A549 treated with Mapracorat at 1 μM for 4 hours (cell line): Measurements from ENCODE around the gene SLC26A6. TPM values are rescaled to one million over a fixed set of nuclear protein-coding genes. Genes with fewer than 3 reads are reported as not detected.

Experiments used
- total RNA-seq: library from RNA; stranded (reverse); fragments of 200-300 nt; extraction: Qiagen RNA extraction; gene quantifications from 5 replicates; pipeline ENCODE4 v1.2.3, GENCODE V29; 2022

The SLC26A6 gene, protein sequence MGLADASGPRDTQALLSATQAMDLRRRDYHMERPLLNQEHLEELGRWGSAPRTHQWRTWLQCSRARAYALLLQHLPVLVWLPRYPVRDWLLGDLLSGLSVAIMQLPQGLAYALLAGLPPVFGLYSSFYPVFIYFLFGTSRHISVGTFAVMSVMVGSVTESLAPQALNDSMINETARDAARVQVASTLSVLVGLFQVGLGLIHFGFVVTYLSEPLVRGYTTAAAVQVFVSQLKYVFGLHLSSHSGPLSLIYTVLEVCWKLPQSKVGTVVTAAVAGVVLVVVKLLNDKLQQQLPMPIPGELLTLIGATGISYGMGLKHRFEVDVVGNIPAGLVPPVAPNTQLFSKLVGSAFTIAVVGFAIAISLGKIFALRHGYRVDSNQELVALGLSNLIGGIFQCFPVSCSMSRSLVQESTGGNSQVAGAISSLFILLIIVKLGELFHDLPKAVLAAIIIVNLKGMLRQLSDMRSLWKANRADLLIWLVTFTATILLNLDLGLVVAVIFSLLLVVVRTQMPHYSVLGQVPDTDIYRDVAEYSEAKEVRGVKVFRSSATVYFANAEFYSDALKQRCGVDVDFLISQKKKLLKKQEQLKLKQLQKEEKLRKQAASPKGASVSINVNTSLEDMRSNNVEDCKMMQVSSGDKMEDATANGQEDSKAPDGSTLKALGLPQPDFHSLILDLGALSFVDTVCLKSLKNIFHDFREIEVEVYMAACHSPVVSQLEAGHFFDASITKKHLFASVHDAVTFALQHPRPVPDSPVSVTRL
- 12.0 to 18.5 TPM (median 16.8 TPM) in 5 replicates for total RNA-seq

DNA sequence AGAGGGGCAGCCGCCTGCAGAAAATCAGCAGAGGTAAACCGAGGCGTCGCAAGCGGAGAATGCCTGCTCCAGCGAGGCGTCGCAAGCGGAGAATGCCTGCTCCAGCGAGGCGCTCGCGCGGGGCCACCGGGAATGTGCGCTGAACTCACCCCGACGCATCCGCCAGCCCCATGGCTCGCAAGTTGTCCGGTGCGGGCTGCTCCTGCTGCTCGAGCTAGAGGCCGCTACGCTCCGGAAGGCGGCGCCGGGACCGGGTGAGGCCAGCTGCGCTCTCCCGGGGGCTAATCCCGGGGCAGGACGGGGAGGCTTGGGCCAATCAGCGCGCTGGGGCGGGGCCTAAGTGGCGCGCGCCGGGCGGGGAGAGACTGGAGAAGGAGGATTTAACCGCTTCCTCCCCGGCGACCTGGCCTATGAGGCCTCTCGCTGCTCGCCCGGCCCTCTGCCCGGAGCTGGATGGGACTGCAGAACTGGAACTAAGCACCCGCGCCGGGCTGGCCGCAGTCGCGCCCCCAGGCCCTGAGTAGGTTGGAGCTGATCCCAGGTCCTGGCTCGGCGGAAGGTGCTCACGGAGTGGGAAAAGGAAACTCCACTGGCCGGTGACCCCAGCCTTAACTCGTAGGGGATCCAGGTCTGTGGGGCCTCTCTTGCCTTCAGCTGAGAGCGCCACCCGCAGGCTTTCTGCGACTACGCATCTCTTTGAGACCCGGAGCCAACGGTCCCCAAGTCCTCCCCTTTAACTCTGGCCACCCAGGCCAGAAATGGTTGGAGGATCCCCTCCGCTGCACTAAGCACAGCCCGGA is at the start of gene SLC26A6:
Gene SLC26A6, minus strand, starts transcription at position 240 of the 800 bp plus-strand sequence. Its CDS starts 68 bp downstream, at position 172.

GRCh38 chr3:48662753-48663488 is 27.7 kb upstream of the SLC26A6 start, which contains the start of gene CELSR3:
TSS of gene CELSR3 (minus strand) at chr3:48662886. CDS start at chr3:48662634, 252 bp downstream.

GRCh38 chr3:48621461-48621869 is 13.8 kb downstream of the SLC26A6 start, which contains the start of gene TMEM89:
TSS of gene TMEM89 (minus strand) at chr3:48621769. CDS start at chr3:48621756, 13 bp downstream.

GRCh38 chr3:48609088-48610005 is 25.9 kb downstream of the SLC26A6 start, which contains the start of gene UQCRC1:
TSS of gene UQCRC1 (minus strand) at chr3:48609646. CDS start at chr3:48609620, 26 bp downstream.

GRCh38 chr3:48595075-48595525 is 40.2 kb downstream of the SLC26A6 start, which contains the start of gene COL7A1:
TSS of gene COL7A1 (minus strand) at chr3:48595329. CDS start at chr3:48595159, 170 bp downstream.

Other genes starting within 250 kb of the SLC26A6 start
- gene PLXNB1, start 205.4 kb downstream of the SLC26A6 start, total RNA-seq: 14.6 to 20.3 TPM (median 15.2 TPM) in 5 replicates
- gene CCDC51, start 195.3 kb downstream of the SLC26A6 start, total RNA-seq: 25.8 to 29.2 TPM (median 26.6 TPM) in 5 replicates
- 268 to 389 TPM (median 305 TPM) in 5 replicates for gene TMA7, start 195.2 kb downstream of the SLC26A6 start, total RNA-seq
- gene ATRIP, start 188.7 kb downstream of the SLC26A6 start, total RNA-seq: 8.6 to 10.3 TPM (median 9.8 TPM) in 5 replicates
- 106 to 134 TPM (median 129 TPM) in 5 replicates for gene SHISA5, start 131.3 kb downstream of the SLC26A6 start, total RNA-seq
- 9.4 to 17.6 TPM (median 12.1 TPM) in 5 replicates for gene PFKFB4, start 78.7 kb downstream of the SLC26A6 start, total RNA-seq
- 7.3 to 10.4 TPM (median 8.9 TPM) in 5 replicates for gene UCN2, start 71.7 kb downstream of the SLC26A6 start, total RNA-seq
- gene COL7A1, start 40.1 kb downstream of the SLC26A6 start, total RNA-seq: 116 to 206 TPM (median 180 TPM) in 5 replicates
- gene UQCRC1, start 25.8 kb downstream of the SLC26A6 start, total RNA-seq: 166 to 209 TPM (median 172 TPM) in 5 replicates
- gene TMEM89, start 13.7 kb downstream of the SLC26A6 start, total RNA-seq: not detected in 5 replicates
- gene CELSR3, start 27.4 kb upstream of the SLC26A6 start, total RNA-seq: 2.8 to 4.7 TPM (median 4.4 TPM) in 5 replicates
- gene NCKIPSD, start 50.5 kb upstream of the SLC26A6 start, total RNA-seq: 7.4 to 10.4 TPM (median 9.3 TPM) in 5 replicates
- gene IP6K2, start 81.8 kb upstream of the SLC26A6 start, total RNA-seq: 49.9 to 55.1 TPM (median 50.8 TPM) in 5 replicates
- 15.5 to 21.0 TPM (median 18.0 TPM) in 5 replicates for gene PRKAR2A, start 212.4 kb upstream of the SLC26A6 start, total RNA-seq